ENCODE results near the gene TKFC.
A peak's percentile ranks its signal among the peaks of the same experiment; 100 is the strongest.

Gene TKFC

DNA sequence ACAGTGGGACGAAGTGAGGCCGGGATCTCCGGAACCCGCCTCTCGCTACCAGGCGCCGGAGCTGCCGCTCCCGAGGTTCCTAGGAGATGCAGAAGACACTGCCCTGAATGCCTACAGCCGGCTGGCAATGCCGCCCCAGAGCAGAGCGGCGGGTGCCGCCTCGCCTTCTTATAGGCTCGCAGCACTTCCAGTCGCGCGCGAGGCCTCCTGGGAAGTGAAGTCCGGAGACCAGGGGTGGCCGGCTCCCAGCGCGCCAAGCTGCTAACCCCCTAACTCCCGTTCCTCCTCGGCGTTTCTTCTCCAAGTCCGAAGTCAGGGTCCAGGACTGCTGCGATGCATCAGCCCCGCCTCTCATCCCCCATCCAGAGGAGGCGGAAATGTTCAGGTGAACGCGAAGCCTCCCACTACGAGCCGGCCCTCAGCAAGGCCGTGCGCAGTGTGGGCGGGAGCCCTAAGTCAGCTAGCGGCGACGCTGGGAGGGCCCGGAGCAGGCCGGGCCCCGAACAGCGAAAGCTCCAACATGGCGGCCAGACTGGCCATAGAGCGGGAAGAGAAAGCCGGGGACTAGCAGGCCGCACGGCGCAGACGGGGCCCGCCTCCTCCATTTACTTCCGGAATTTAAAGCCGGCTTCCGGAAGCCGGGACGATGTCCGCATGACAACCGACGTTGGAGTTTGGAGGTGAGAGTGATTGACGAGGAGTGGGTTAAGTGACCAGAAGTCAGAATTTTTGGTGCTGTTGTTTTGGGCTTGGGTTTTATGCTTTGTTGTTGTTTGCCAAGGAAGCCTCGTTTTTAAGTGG lies 28.9 kb downstream of the TKFC start, which contains the start of the genes CYB561A3 and TMEM138:
Gene CYB561A3, minus strand, starts transcription at position 142 of the 801 bp plus-strand sequence. CDS start 5,169 bp downstream, outside the sequence.
Gene TMEM138, plus strand, starts transcription at position 634 of the 801 bp plus-strand sequence. CDS start 2,017 bp downstream, outside the sequence.
- no peaks in the 10 kb centered on the region for H3K9me3 ChIP-seq (ENCODE audit: control extremely low read depth in 1 of 5, control insufficient read depth in 4 of 5, insufficient read depth in 2 of 5, low read depth in 1 of 5, low read length in 4 of 5)
- peak within 1 kb of the TSS; percentile 78 to 99 (median 94) for H3K4me3 ChIP-seq (ENCODE audit: control insufficient read depth in 1 of 7, extremely low read depth in 1 of 7, insufficient read depth in 4 of 7, low read depth in 2 of 7, low read length in 6 of 7)
- H3K27ac ChIP-seq (ENCODE audit: insufficient read depth in 1 of 2, low read depth in 1 of 2, low read length in 2 of 2, poor library complexity in 1 of 2, severe bottlenecking in 2 of 2): peak within 1 kb of the TSS; percentile 91 to 96
- WGBS (ENCODE audit: insufficient coverage): under 1% methylated on average over 48 of the region's 63 CpGs
- peaks cover 7 to 26% (median 18%) of the 10 kb centered on the region in 4 experiments for H3K36me3 ChIP-seq (ENCODE audit: control insufficient read depth in 4 of 4, insufficient read depth in 4 of 4, low read length in 3 of 4)
- POLR2A ChIA-PET: interaction anchor here (0.6 to 2.6 kb wide), 5 partner anchors 9 to 67 kb away, joined by 3 to 7 read pairs (median 3); partner anchors contain the start of genes TMEM216 and VWCE
- H3K4me1 ChIP-seq (ENCODE audit: control extremely low read depth in 1 of 4, control insufficient read depth in 4 of 4, insufficient read depth in 4 of 4, low read length in 3 of 4): peaks cover 11 to 46% (median 39%) of the 10 kb centered on the region in 4 experiments
- no peaks in the 10 kb centered on the region for H3K27me3 ChIP-seq (replicated peaks in 2 of 5; ENCODE audit: control insufficient read depth in 4 of 5, insufficient read depth in 5 of 5, low read length in 4 of 5)
- peak; percentile 90 to 96 (median 95) for DNase-seq
- CTCF ChIA-PET: interaction anchor here (1.2 to 22.6 kb wide), 7 partner anchors 13 to 73 kb away, joined by 3 to 244 read pairs (median 8); partner anchors contain the start of genes DDB1, TKFC and TMEM216

DNA sequence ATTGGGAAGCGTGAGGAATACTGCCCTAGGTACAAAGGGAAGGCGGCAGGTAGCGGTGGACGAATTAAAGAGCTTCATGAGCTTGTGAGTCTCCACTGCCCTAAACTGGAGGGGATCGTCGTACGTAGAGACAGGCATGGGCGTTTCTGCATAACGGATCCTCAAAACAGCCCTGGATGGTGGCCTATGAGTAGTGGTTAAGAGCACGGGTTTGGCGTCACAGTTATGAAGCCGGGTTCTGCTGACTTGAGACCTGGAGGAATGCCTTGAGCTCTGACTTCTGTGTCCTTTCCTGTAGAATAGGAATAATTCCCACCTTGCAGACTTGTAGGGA lies 29.5 kb downstream of the TKFC start:
- ChIA-PET POLR2A (interaction anchor here (0.6 to 2.6 kb wide), 4 partner anchors 10 to 68 kb away, joined by 3 to 7 read pairs (median 3); partner anchors contain the start of genes TMEM216 and VWCE), CTCF (interaction anchor here (1.2 to 22.6 kb wide), 7 partner anchors 12 to 72 kb away, joined by 3 to 244 read pairs (median 8); partner anchors contain the start of genes DDB1, TKFC and TMEM216)
- no peaks in the 10 kb centered on the region for H3K9me3 ChIP-seq (ENCODE audit: control extremely low read depth in 1 of 5, control insufficient read depth in 4 of 5, insufficient read depth in 2 of 5, low read depth in 1 of 5, low read length in 4 of 5)
- H3K27ac ChIP-seq (ENCODE audit: insufficient read depth in 1 of 2, low read depth in 1 of 2, low read length in 2 of 2, poor library complexity in 1 of 2, severe bottlenecking in 2 of 2): peak overlapping the region; percentile 91 to 96
- H3K27me3 ChIP-seq (replicated peaks in 2 of 5; ENCODE audit: control insufficient read depth in 4 of 5, insufficient read depth in 5 of 5, low read length in 4 of 5): no peaks in the 10 kb centered on the region
- under 1% methylated on average over 12 of the region's 12 CpGs for WGBS (ENCODE audit: insufficient coverage)
- peaks cover 5 to 41% (median 33%) of the 10 kb centered on the region in 4 experiments for H3K4me1 ChIP-seq (ENCODE audit: control extremely low read depth in 1 of 4, control insufficient read depth in 4 of 4, insufficient read depth in 4 of 4, low read length in 3 of 4)
- H3K4me3 ChIP-seq (ENCODE audit: control insufficient read depth in 1 of 7, extremely low read depth in 1 of 7, insufficient read depth in 4 of 7, low read depth in 2 of 7, low read length in 6 of 7): peak overlapping the region; percentile 78 to 99 (median 94)
- H3K36me3 ChIP-seq (ENCODE audit: control insufficient read depth in 4 of 4, insufficient read depth in 4 of 4, low read length in 3 of 4): peaks cover 7 to 32% (median 23%) of the 10 kb centered on the region in 4 experiments
- DNase-seq: peak; percentile 36 to 82 (median 75)

DNA sequence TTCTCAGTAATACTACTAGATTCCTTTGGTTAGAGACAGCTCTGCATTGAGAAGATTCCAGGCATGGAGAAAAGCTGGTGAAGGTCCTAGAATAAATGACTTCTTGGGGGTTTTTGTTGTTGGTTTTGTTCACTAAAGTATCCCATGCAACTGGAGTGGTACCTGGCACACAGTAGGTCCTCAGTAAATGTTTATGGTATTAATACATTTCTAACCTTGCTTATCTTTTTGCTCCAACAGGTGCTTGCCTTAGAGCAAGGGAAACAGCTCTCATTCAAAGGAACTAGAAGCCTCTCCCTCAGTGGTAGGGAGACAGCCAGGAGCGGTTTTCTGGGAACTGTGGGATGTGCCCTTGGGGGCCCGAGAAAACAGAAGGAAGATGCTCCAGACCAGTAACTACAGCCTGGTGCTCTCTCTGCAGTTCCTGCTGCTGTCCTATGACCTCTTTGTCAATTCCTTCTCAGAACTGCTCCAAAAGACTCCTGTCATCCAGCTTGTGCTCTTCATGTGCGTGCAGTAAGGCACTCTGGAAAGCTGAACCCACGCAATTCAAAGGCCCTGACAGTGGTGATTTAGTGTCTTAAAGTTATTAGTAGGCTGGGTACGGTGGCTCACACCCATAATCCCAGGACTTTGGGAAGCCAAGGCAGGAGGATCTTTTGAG lies 31.1 kb downstream of the TKFC start:
- Histone ChIP-seq H3K27ac (ENCODE audit: insufficient read depth in 1 of 2, low read depth in 1 of 2, low read length in 2 of 2, poor library complexity in 1 of 2, severe bottlenecking in 2 of 2) (peak overlapping the region in 1 of 2 experiments; percentile 55), H3K4me1 (ENCODE audit: control extremely low read depth in 1 of 4, control insufficient read depth in 4 of 4, insufficient read depth in 4 of 4, low read length in 3 of 4) (peaks cover 4 to 33% (median 26%) of the 10 kb centered on the region in 4 experiments), H3K9me3 (ENCODE audit: control extremely low read depth in 1 of 5, control insufficient read depth in 4 of 5, insufficient read depth in 2 of 5, low read depth in 1 of 5, low read length in 4 of 5) (no peaks in the 10 kb centered on the region), H3K27me3 (replicated peaks in 2 of 5; ENCODE audit: control insufficient read depth in 4 of 5, insufficient read depth in 5 of 5, low read length in 4 of 5) (no peaks in the 10 kb centered on the region), H3K4me3 (ENCODE audit: control insufficient read depth in 1 of 7, extremely low read depth in 1 of 7, insufficient read depth in 4 of 7, low read depth in 2 of 7, low read length in 6 of 7) (no peak overlapping the region), H3K36me3 (ENCODE audit: control insufficient read depth in 4 of 4, insufficient read depth in 4 of 4, low read length in 3 of 4) (peaks cover 15 to 46% (median 36%) of the 10 kb centered on the region in 4 experiments)
- 100% methylated on average over 5 of the region's 5 CpGs for WGBS (ENCODE audit: insufficient coverage)
- ChIA-PET POLR2A (interaction anchor here (1.1 kb wide), 1 partner anchor 17 kb away, joined by 3 read pairs; no protein-coding TSS in a partner anchor), CTCF (interaction anchor here (1.0 to 22.6 kb wide), 5 partner anchors 11 to 28 kb away, joined by 3 to 244 read pairs (median 9); partner anchors contain the start of genes DDB1 and TKFC)
- no peak for DNase-seq

DNA sequence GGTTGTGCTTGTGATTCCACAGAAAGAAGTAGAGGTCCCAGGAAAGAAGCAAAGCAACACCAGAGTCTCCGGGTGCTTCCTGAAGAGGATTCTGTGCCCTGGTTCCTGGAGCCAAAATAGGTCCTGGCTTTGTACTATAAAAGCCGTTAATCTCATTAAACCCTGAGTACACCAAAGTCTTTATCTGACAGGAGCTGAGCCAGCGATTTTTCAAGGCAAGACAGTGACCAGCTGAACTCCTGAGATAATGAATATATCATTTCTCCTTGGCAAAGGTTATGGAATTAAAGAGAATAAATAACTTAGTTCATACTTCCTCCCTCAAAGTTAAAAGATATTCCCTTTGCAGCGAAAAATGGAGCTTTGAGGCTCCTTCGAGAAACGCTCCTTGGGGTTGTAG lies 34.4 kb downstream of the TKFC start:
- Histone ChIP-seq H3K4me3 (ENCODE audit: control insufficient read depth in 1 of 7, extremely low read depth in 1 of 7, insufficient read depth in 4 of 7, low read depth in 2 of 7, low read length in 6 of 7) (no peak overlapping the region), H3K27me3 (replicated peaks in 2 of 5; ENCODE audit: control insufficient read depth in 4 of 5, insufficient read depth in 5 of 5, low read length in 4 of 5) (no peaks in the 10 kb centered on the region), H3K27ac (ENCODE audit: insufficient read depth in 1 of 2, low read depth in 1 of 2, low read length in 2 of 2, poor library complexity in 1 of 2, severe bottlenecking in 2 of 2) (peak overlapping the region in 1 of 2 experiments; percentile 17), H3K36me3 (ENCODE audit: control insufficient read depth in 4 of 4, insufficient read depth in 4 of 4, low read length in 3 of 4) (peaks cover 20 to 63% (median 48%) of the 10 kb centered on the region in 4 experiments), H3K4me1 (ENCODE audit: control extremely low read depth in 1 of 4, control insufficient read depth in 4 of 4, insufficient read depth in 4 of 4, low read length in 3 of 4) (peaks cover 0 to 10% (median 7%) of the 10 kb centered on the region in 4 experiments), H3K9me3 (ENCODE audit: control extremely low read depth in 1 of 5, control insufficient read depth in 4 of 5, insufficient read depth in 2 of 5, low read depth in 1 of 5, low read length in 4 of 5) (no peaks in the 10 kb centered on the region)
- no peak for DNase-seq
- POLR2A ChIA-PET: no interaction called here
- 100% methylated on average over 3 of the region's 6 CpGs for WGBS (ENCODE audit: insufficient coverage)
- CTCF ChIA-PET: interaction anchor here (1.2 to 22.6 kb wide), 5 partner anchors 8 to 30 kb away, joined by 3 to 244 read pairs (median 15); partner anchors contain the start of genes DDB1 and TKFC

DNA sequence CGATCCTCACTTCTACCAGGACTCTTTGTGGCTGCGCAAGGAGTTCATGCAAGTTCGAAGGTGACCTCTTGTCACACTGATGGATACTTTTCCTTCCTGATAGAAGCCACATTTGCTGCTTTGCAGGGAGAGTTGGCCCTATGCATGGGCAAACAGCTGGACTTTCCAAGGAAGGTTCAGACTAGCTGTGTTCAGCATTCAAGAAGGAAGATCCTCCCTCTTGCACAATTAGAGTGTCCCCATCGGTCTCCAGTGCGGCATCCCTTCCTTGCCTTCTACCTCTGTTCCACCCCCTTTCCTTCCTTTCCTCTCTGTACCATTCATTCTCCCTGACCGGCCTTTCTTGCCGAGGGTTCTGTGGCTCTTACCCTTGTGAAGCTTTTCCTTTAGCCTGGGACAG lies 35.6 kb downstream of the TKFC start:
- Histone ChIP-seq H3K4me1 (ENCODE audit: control extremely low read depth in 1 of 4, control insufficient read depth in 4 of 4, insufficient read depth in 4 of 4, low read length in 3 of 4) (peaks cover 0 to under 1% (median 0%) of the 10 kb centered on the region in 4 experiments), H3K36me3 (ENCODE audit: control insufficient read depth in 4 of 4, insufficient read depth in 4 of 4, low read length in 3 of 4) (peaks cover 23 to 66% (median 47%) of the 10 kb centered on the region in 4 experiments), H3K27ac (ENCODE audit: insufficient read depth in 1 of 2, low read depth in 1 of 2, low read length in 2 of 2, poor library complexity in 1 of 2, severe bottlenecking in 2 of 2) (no peak overlapping the region), H3K4me3 (ENCODE audit: control insufficient read depth in 1 of 7, extremely low read depth in 1 of 7, insufficient read depth in 4 of 7, low read depth in 2 of 7, low read length in 6 of 7) (no peak overlapping the region), H3K27me3 (replicated peaks in 2 of 5; ENCODE audit: control insufficient read depth in 4 of 5, insufficient read depth in 5 of 5, low read length in 4 of 5) (no peaks in the 10 kb centered on the region), H3K9me3 (ENCODE audit: control extremely low read depth in 1 of 5, control insufficient read depth in 4 of 5, insufficient read depth in 2 of 5, low read depth in 1 of 5, low read length in 4 of 5) (no peaks in the 10 kb centered on the region)
- 93% methylated on average over 5 of the region's 7 CpGs for WGBS (ENCODE audit: insufficient coverage)
- POLR2A ChIA-PET: no interaction called here
- no peak for DNase-seq
- CTCF ChIA-PET: interaction anchor here (1.2 to 22.6 kb wide), 5 partner anchors 12 to 31 kb away, joined by 3 to 244 read pairs (median 7); partner anchors contain the start of genes DDB1, TKFC and TMEM216

DNA sequence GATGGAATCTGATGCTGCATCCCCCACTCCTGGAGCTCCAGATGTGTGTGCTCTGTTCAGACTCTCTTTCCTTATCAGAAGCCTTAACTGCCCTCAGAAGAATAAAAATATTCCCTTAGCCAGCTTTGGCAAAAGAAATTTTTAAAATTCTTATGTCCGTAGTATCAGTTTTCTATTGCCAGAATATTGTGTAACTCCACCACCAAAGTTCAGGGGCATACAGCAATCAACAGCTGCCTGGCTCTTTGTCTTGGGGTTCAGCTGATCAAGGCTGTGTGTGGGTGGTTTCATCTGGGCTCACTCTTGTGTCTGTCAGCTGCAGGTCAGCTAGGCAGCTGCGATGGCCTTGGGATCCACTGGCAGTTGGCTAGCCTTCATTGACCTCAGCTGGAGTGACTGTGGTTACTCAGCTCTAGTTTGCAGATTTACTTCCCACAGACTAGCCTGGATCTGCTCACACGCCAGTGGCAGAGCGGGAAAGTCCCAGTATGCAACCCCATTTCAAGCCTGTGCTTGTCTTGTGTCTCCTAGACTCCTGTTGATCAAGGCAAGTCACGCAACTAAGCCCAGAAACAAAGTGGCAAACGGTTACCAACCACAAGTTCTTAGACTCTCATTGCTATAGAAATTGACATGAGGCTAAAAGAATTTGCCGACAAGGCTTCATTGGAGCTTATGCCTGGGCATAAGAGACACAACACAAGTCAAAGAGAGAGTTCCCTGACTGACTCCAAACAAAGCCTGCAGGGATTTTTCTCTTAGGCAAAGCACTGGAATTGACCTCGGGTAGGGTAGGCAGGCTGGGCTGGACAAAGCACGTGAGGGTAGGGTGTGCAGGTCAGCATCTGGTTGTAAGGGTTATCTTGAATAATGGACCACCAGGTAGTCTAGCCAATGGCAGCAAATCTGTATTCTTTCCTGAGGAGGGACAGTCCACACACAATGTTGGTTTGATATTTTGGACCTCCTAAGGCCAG lies 36.6 kb downstream of the TKFC start:
- Histone ChIP-seq H3K9me3 (ENCODE audit: control extremely low read depth in 1 of 5, control insufficient read depth in 4 of 5, insufficient read depth in 2 of 5, low read depth in 1 of 5, low read length in 4 of 5) (peaks cover 0 to 2% (median 0%) of the 10 kb centered on the region in 5 experiments), H3K4me1 (ENCODE audit: control extremely low read depth in 1 of 4, control insufficient read depth in 4 of 4, insufficient read depth in 4 of 4, low read length in 3 of 4) (no peaks in the 10 kb centered on the region), H3K36me3 (ENCODE audit: control insufficient read depth in 4 of 4, insufficient read depth in 4 of 4, low read length in 3 of 4) (peaks cover 23 to 64% (median 40%) of the 10 kb centered on the region in 4 experiments), H3K27me3 (replicated peaks in 2 of 5; ENCODE audit: control insufficient read depth in 4 of 5, insufficient read depth in 5 of 5, low read length in 4 of 5) (no peaks in the 10 kb centered on the region), H3K4me3 (ENCODE audit: control insufficient read depth in 1 of 7, extremely low read depth in 1 of 7, insufficient read depth in 4 of 7, low read depth in 2 of 7, low read length in 6 of 7) (no peak overlapping the region), H3K27ac (ENCODE audit: insufficient read depth in 1 of 2, low read depth in 1 of 2, low read length in 2 of 2, poor library complexity in 1 of 2, severe bottlenecking in 2 of 2) (no peak overlapping the region)
- POLR2A ChIA-PET: interaction anchor here (0.8 to 0.9 kb wide), 2 partner anchors 10 to 12 kb away, joined by 3 read pairs; no protein-coding TSS in a partner anchor
- 98% methylated on average over 7 of the region's 9 CpGs for WGBS (ENCODE audit: insufficient coverage)
- CTCF ChIA-PET: interaction anchor here (1.2 to 22.6 kb wide), 7 partner anchors 11 to 32 kb away, joined by 3 to 244 read pairs (median 7); partner anchors contain the start of genes DDB1, TKFC and TMEM216
- DNase-seq: no peak

Data from common myeloid progenitor, CD34-positive (primary cell).